K562 (cell line): ENCODE measurements around the gene FADS1. TPM values are rescaled to one million over a fixed set of nuclear protein-coding genes. Genes with fewer than 3 reads are reported as not detected.

Experiments used
- BMI1 ChIP-seq: fragments of 150-350 bp; IDR thresholded peaks from 2 replicates; pipeline ENCODE4 v1.6.1; 2014; ENCODE audit warnings: low read length
- CHD4 ChIP-seq: fragments of 200-600 bp; sonication (generic); IDR thresholded peaks from 3 replicates; pipeline ENCODE4 v1.6.1; 2012; ENCODE audit warnings: low read depth, mild to moderate bottlenecking, mixed read lengths, low read length, inconsistent platforms; ENCODE audit not compliant: insufficient read depth, insufficient replicate concordance, poor library complexity, severe bottlenecking
- CSDE1 ChIP-seq, 2 experiments: fragments of 450-650 bp; IDR thresholded peaks; 2 replicates each; pipeline ENCODE4 v1.6.1; 2016; ENCODE audit warnings: mild to moderate bottlenecking in 1 of 2
- DPF2 ChIP-seq: fragments of 450-650 bp; IDR thresholded peaks from 2 replicates; pipeline ENCODE4 v1.6.1; 2016
- ETS1 ChIP-seq: conservative IDR thresholded peaks from 2 replicates; pipeline ENCODE4 v1.6.1; 2011; ENCODE audit warnings: low read depth, mild to moderate bottlenecking, low read length; ENCODE audit not compliant: control insufficient read depth
- EZH2 ChIP-seq: IDR thresholded peaks from 2 replicates; pipeline ENCODE4 v1.6.1; 2012; ENCODE audit warnings: low read depth, mild to moderate bottlenecking, inconsistent platforms, low read length, borderline replicate concordance
- FOXP1 ChIP-seq: sonication (generic); formaldehyde crosslinking; IDR thresholded peaks from 2 replicates; pipeline ENCODE4 v1.8.0; 2022; ENCODE audit warnings: mild to moderate bottlenecking, missing genetic modification reagents
- FUS ChIP-seq: fragments of 200-400 bp; formaldehyde crosslinking; optimal IDR thresholded peaks from 2 replicates; pipeline ENCODE3; 2017; ENCODE audit warnings: low read depth, low read length
- HCFC1 ChIP-seq: IDR thresholded peaks from 2 replicates; pipeline ENCODE4 v1.6.1; 2012; ENCODE audit warnings: low read depth, low read length, improper control_type of control experiment
- ILF3 ChIP-seq: fragments of 450-650 bp; IDR thresholded peaks from 2 replicates; pipeline ENCODE4 v1.6.1; 2018; ENCODE audit warnings: antibody characterized with exemption, mild to moderate bottlenecking, moderate library complexity, borderline replicate concordance
- IRF1 ChIP-seq: sonication (generic); formaldehyde crosslinking; IDR thresholded peaks from 2 replicates; pipeline ENCODE4 v1.8.0; 2022; ENCODE audit warnings: missing genetic modification reagents, mild to moderate bottlenecking, borderline replicate concordance
- MEF2A ChIP-seq: IDR thresholded peaks from 2 replicates; pipeline ENCODE4 v1.6.1; 2011; ENCODE audit warnings: low read depth, mild to moderate bottlenecking, low read length, moderate library complexity; ENCODE audit not compliant: control insufficient read depth
- NFYB ChIP-seq: IDR thresholded peaks from 2 replicates; pipeline ENCODE4 v1.6.1; 2011; ENCODE audit warnings: mild to moderate bottlenecking, moderate library complexity; ENCODE audit not compliant: insufficient read length; ENCODE audit errors: extremely low read depth
- NRF1 ChIP-seq, 2 experiments: fragments of 450-650 bp; IDR thresholded peaks in 1 of 2; conservative IDR thresholded peaks in 1 of 2; 2 replicates each; pipeline ENCODE4 v1.6.1; 2014; ENCODE audit warnings: mild to moderate bottlenecking in 2 of 2
- PHB ChIP-seq: fragments of 250-450 bp; sonication (Bioruptor Pico); IDR thresholded peaks from 2 replicates; pipeline ENCODE4 v1.5.0; 2021
- SAFB ChIP-seq: fragments of 200-400 bp; formaldehyde crosslinking; IDR thresholded peaks from 2 replicates; pipeline ENCODE4 v1.6.1; 2017; ENCODE audit warnings: low read depth, low read length, borderline replicate concordance
- SIN3A ChIP-seq, 2 experiments: fragments of 150-350 bp in 1 of 2; IDR thresholded peaks; 2 replicates each; pipeline ENCODE4 v1.6.1; 2011 to 2016; ENCODE audit warnings: borderline replicate concordance in 2 of 2, low read depth in 2 of 2, low read length in 2 of 2, mild to moderate bottlenecking in 2 of 2, moderate library complexity in 2 of 2; ENCODE audit not compliant: control insufficient read depth in 1 of 2
- SMARCB1 ChIP-seq: IDR thresholded peaks from 2 replicates; pipeline ENCODE4 v1.6.1; 2011; ENCODE audit warnings: improper control_type of control experiment, low read depth; ENCODE audit not compliant: insufficient read length
- SNIP1 ChIP-seq: fragments of 450-650 bp; IDR thresholded peaks from 2 replicates; pipeline ENCODE4 v1.7.1; 2017; ENCODE audit warnings: low read depth, mild to moderate bottlenecking
- TFAM ChIP-seq: fragments of 250-450 bp; sonication (Bioruptor Pico); conservative IDR thresholded peaks from 2 replicates; pipeline ENCODE4 v1.5.0; 2021; ENCODE audit warnings: mild to moderate bottlenecking, moderate library complexity
- XRCC4 ChIP-seq: IDR thresholded peaks from one replicate; pipeline ENCODE4 v1.6.1; 2011; ENCODE audit not compliant: insufficient read depth, insufficient read length; ENCODE audit errors: extremely low read depth
- ZNF184 ChIP-seq: sonication (generic); formaldehyde crosslinking; IDR thresholded peaks from 2 replicates; pipeline ENCODE4 v1.5.0; 2020; ENCODE audit warnings: missing genetic modification reagents
- polyA plus RNA-seq, 8 experiments: library from polyadenylated mRNA; depleted of rRNA in 4 of 8; stranded (reverse) in 5 of 8; unstranded in 3 of 8; fragments of >200 nt; fragmentation: Nextera tagmentation in 2 of 8; fragmentation: Illumina TruSeq in 1 of 8; extraction: Ambion mirVana in 2 of 8; extraction: Trizol in 1 of 8; gene quantifications; 2 replicates each; pipeline versions ENCODE4 v1.2.1 to v1.2.3, GENCODE V29; 2011 to 2014; ENCODE audit warnings: inconsistent platforms in 1 of 8, missing spikeins in 1 of 8
- total RNA-seq, 7 experiments: library from RNA; depleted of rRNA in 6 of 7; stranded (reverse); fragments of >200 nt in 6 of 7; fragmentation: Illumina TruSeq in 2 of 7; extraction: Trizol in 2 of 7; gene quantifications; 2 replicates each; pipeline versions ENCODE4 v1.2.1 to v1.2.3, GENCODE V29; 2011 to 2021; ENCODE audit warnings: low replicate concordance in 1 of 7
- TF ChIP-seq, protein P1 (sequence below), 3 experiments: fragments of 200-800 bp in 1 of 3; fragments of 250-450 bp in 1 of 3; fragments of 450-650 bp in 1 of 3; sonication (Bioruptor Pico) in 1 of 3; sonication (Bioruptor generic) in 1 of 3; formaldehyde crosslinking in 1 of 3; IDR thresholded peaks; 2 replicates each; pipeline versions ENCODE4 v1.6.1 to v1.8.0; 2016 to 2022; ENCODE audit warnings: mild to moderate bottlenecking in 2 of 3, missing genetic modification characterization in 2 of 3, missing compliant biosample characterization in 1 of 3, moderate library complexity in 1 of 3

FADS1 gene
- total and polyA plus RNA-seq, 9 of the 15 experiments (the other 6 are each of a cell fraction or from before 2014, with no cell fraction given): 110 to 864 (median 364) TPM

DNA sequence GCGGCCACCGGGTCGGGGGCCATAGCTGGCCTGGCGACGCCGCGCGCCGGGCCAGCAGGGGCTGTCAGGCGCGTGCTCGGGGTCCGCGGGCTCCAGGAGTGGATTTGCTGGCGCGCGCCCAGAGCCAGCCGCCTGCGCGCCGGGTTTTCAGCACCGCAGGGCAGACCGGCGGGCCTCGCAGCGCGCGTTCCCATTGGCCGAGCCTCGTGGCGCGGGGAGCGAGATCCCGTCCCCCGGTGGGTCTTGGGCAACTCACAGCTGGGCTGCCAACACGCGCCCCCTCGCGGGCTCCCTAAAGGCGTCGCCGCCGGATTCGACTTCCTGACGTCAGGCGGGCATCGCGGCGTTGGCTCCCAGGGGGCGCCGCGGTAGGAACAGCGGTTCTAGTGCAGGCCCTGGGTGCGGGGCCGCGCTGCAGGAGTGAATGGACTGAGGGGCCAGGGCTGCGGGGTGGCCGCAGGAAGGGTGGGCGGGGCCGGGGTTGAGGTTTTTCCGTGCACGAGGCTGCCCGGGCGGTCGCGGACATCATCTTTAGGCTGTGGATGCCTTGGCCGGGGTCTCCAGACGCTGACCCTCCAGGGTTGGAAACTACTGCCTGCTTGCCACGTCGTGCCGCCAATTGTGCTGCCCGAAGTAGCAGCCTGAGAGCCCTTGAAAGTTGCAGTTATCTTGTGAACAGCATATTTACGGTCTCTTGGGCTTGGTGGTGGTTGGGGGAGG lies at the start of gene FADS1 (continued):
- TF ChIP-seq SAFB: 0 out of 2 replicates have a peak, but pooled peaks have one; percentile 43
- no peak for TF ChIP-seq CHD4
- no peak for TF ChIP-seq NFYB
- TF ChIP-seq XRCC4: no peak
- no peak for TF ChIP-seq SMARCB1
- peak; percentile 79 to 82 for TF ChIP-seq NRF1 (conservative IDR thresholded peaks at IDR 0.05 in 1 of 2, IDR thresholded peaks at IDR 0.05 in 1 of 2)
- no peak for TF ChIP-seq IRF1 (CRISPR knock-in tag)
- TF ChIP-seq FOXP1 (CRISPR knock-in tag): peak; percentile 77; the same call in 1 of the 2 replicates
- TF ChIP-seq EZH2: no peak
- TF ChIP-seq, protein P1, sequence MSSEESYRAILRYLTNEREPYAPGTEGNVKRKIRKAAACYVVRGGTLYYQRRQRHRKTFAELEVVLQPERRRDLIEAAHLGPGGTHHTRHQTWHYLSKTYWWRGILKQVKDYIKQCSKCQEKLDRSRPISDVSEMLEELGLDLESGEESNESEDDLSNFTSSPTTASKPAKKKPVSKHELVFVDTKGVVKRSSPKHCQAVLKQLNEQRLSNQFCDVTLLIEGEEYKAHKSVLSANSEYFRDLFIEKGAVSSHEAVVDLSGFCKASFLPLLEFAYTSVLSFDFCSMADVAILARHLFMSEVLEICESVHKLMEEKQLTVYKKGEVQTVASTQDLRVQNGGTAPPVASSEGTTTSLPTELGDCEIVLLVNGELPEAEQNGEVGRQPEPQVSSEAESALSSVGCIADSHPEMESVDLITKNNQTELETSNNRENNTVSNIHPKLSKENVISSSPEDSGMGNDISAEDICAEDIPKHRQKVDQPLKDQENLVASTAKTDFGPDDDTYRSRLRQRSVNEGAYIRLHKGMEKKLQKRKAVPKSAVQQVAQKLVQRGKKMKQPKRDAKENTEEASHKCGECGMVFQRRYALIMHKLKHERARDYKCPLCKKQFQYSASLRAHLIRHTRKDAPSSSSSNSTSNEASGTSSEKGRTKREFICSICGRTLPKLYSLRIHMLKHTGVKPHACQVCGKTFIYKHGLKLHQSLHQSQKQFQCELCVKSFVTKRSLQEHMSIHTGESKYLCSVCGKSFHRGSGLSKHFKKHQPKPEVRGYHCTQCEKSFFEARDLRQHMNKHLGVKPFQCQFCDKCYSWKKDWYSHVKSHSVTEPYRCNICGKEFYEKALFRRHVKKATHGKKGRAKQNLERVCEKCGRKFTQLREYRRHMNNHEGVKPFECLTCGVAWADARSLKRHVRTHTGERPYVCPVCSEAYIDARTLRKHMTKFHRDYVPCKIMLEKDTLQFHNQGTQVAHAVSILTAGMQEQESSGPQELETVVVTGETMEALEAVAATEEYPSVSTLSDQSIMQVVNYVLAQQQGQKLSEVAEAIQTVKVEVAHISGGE (CRISPR knock-in tag; IDR thresholded peaks at IDR 0.05): peak in 1 of 3 experiments; percentile 25; a peak in 1 of 6 replicates
- TF ChIP-seq CSDE1 (IDR thresholded peaks at IDR 0.05): no peak
- TF ChIP-seq HCFC1: peak; percentile 63
- TF ChIP-seq BMI1: no peak
- TF ChIP-seq ETS1: peak; percentile 85; the same call in 1 of the 2 replicates
- peak; percentile 54 to 58; a peak in 2 of 4 replicates for TF ChIP-seq SIN3A (IDR thresholded peaks at IDR 0.05; ENCODE audit: borderline replicate concordance in 2 of 2, control insufficient read depth in 1 of 2, low read depth in 2 of 2, low read length in 2 of 2)
- no peak for TF ChIP-seq DPF2
- TF ChIP-seq ILF3: peak; percentile 50; the same call in 1 of the 2 replicates
- no peak for TF ChIP-seq SNIP1
- no peak for TF ChIP-seq PHB (CRISPR knock-in tag)
- no peak for TF ChIP-seq ZNF184
- TF ChIP-seq FUS: peak; percentile 65
- TF ChIP-seq TFAM (CRISPR knock-in tag): no peak
- TF ChIP-seq MEF2A: no peak
